Esophagus squamous epithelium (tissue), 5 donors: ENCODE results near the gene PLA2G2C. TPM values are rescaled to one million over a fixed set of nuclear protein-coding genes. Genes with fewer than 3 reads are reported as not detected.

Source experiments
- DNase-seq: peaks from one replicate; lab custom pipeline; 2025; lab: John Stamatoyannopoulos, UW
- H3K27ac ChIP-seq, 4 donors: fragments of 200-600 bp; sonication (generic); one replicate each; pipeline ENCODE4 v1.5.1; 2016 to 2019; ENCODE audit warnings: mild to moderate bottlenecking in 1 of 4
- H3K27me3 ChIP-seq, 4 donors: fragments of 200-600 bp; sonication (generic); 1 replicate in 3 of 4; 2 replicates in 1 of 4; pipeline versions ENCODE4 v1.5.1 to v1.6.0; 2017 to 2021; ENCODE audit warnings: antibody characterized with exemption in 1 of 4
- H3K36me3 ChIP-seq, 3 donors: fragments of 200-600 bp; sonication (generic); one replicate each; pipeline ENCODE4 v1.5.1; 2016 to 2019
- H3K4me1 ChIP-seq, 3 donors: fragments of 200-600 bp; sonication (generic); one replicate each; pipeline ENCODE4 v1.5.1; 2017 to 2019
- H3K4me3 ChIP-seq, 4 donors: fragments of 200-600 bp; sonication (generic); 1 replicate in 3 of 4; 2 replicates in 1 of 4; pipeline ENCODE4 v1.5.1; 2016 to 2019; ENCODE audit warnings: mild to moderate bottlenecking in 2 of 4, moderate library complexity in 1 of 4
- H3K9me3 ChIP-seq, 3 donors: fragments of 200-600 bp; sonication (generic); one replicate each; pipeline ENCODE4 v1.5.1; 2016 to 2019
- POLR2A ChIP-seq, 4 donors: fragments of 450-650 bp; IDR thresholded peaks; one replicate each; pipeline ENCODE4 v1.6.1; 2017; ENCODE audit warnings: antibody characterized with exemption in 4 of 4, mild to moderate bottlenecking in 4 of 4, moderate library complexity in 3 of 4
- WGBS, 2 donors: methylation state at CpG; one replicate each; pipeline ENCODE4 v1.1.5; 2018; 5-methylcytosine and 5-hydroxymethylcytosine counted together
- intact Hi-C: fragments of 100-400 bp; cut with DNase I; formaldehyde crosslinking; loops from one replicate; pipeline ENCODE4 v1.15.0; 2022
- total RNA-seq, 4 donors: library from RNA; depleted of rRNA; stranded (reverse); fragments of >200 nt; gene quantifications; one replicate each; pipeline ENCODE4 v1.1.0, GENCODE V29; 2016
- TF ChIP-seq, protein P1 (sequence below), 6 experiments: fragments of 450-650 bp in 4 of 6; fragments of 200-600 bp in 2 of 6; sonication (generic) in 2 of 6; IDR thresholded peaks; one replicate each; pipeline ENCODE4 v1.5.1; 2016 to 2019; ENCODE audit warnings: antibody characterized with exemption in 6 of 6, mild to moderate bottlenecking in 4 of 6, moderate library complexity in 4 of 6
- donor health status: DM: yes; HTN: yes; CAD: no.

The PLA2G2C gene
- total RNA-seq, 4 donors from 2014 or later = 0.04 to 0.19 TPM; not detected in 2

DNA sequence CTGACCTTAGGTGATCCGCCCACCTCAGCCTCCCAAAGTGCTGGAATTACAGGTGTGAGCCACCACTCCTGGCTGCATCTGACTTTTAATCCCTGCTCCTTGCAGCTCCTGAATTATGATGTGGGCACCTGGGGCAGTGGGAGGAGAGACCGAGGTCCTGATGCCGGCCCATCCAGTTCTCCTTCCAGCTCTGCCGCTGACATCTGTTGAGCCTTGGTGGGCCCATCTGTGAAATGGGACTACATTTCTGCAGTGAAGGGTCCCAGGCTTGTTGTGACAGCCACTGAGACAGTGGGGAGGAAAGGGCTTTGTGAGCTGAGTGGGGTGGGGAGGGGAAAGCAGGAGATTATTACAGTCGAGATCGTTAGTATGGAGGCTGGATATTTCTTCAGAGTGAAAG, 35.3 kb downstream of the PLA2G2C start:
- Histone ChIP-seq H3K4me1 (peaks cover 9 to 26% (median 10%) of the 10 kb centered on the region in 3 donors), H3K27me3 (peaks cover 0 to 14% (median 0%) of the 10 kb centered on the region in 4 donors), H3K36me3 (no peaks in the 10 kb centered on the region), H3K27ac (no peak overlapping the region), H3K9me3 (no peaks in the 10 kb centered on the region), H3K4me3 (no peak overlapping the region)
- 33 to 75% methylated on average over 2 to 5 of the region's 6 CpGs for WGBS, 2 donors
- intact Hi-C loops = loop anchor here (5.0 kb wide), 2 partner anchors 54 to 234 kb away; no protein-coding TSS in a partner anchor
- DNase-seq = no peak
- no peak for TF ChIP-seq POLR2A (IDR thresholded peaks at IDR 0.05)
- TF ChIP-seq, protein P1, sequence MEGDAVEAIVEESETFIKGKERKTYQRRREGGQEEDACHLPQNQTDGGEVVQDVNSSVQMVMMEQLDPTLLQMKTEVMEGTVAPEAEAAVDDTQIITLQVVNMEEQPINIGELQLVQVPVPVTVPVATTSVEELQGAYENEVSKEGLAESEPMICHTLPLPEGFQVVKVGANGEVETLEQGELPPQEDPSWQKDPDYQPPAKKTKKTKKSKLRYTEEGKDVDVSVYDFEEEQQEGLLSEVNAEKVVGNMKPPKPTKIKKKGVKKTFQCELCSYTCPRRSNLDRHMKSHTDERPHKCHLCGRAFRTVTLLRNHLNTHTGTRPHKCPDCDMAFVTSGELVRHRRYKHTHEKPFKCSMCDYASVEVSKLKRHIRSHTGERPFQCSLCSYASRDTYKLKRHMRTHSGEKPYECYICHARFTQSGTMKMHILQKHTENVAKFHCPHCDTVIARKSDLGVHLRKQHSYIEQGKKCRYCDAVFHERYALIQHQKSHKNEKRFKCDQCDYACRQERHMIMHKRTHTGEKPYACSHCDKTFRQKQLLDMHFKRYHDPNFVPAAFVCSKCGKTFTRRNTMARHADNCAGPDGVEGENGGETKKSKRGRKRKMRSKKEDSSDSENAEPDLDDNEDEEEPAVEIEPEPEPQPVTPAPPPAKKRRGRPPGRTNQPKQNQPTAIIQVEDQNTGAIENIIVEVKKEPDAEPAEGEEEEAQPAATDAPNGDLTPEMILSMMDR (IDR thresholded peaks at IDR 0.05) = no peak

DNA sequence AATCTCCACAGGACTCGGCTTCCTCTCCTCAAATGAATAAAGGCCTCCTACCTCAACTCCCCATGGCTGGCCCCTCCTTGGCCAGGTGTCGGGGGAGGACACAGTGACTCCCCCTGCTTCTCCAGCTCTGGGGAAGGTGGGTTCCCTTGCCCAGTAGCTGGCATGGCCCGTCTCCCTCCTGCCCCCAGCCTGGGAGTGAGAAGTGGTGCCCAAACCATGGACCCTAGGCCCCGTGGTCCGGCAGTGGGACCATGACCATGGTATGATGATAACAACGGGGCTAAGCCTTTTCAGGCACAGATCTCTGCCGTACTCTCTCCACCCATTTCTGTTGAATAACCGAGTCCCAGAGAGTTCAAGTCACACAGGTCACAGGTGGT, 36.0 kb downstream of the PLA2G2C start:
- DNase-seq = no peak
- H3K4me1 ChIP-seq = peaks cover 9 to 26% (median 10%) of the 10 kb centered on the region in 3 donors
- 77 to 86% methylated on average over 4 to 7 of the region's 8 CpGs for WGBS, 2 donors
- no peak overlapping the region for H3K27ac ChIP-seq
- no peaks in the 10 kb centered on the region for H3K36me3 ChIP-seq
- no peak overlapping the region for H3K4me3 ChIP-seq
- intact Hi-C loops = loop anchor here (5.0 kb wide), 2 partner anchors 53 to 233 kb away; no protein-coding TSS in a partner anchor
- H3K27me3 ChIP-seq = peaks cover 0 to 14% (median 0%) of the 10 kb centered on the region in 4 donors
- no peak for TF ChIP-seq POLR2A (IDR thresholded peaks at IDR 0.05)
- TF ChIP-seq, protein P1 (IDR thresholded peaks at IDR 0.05) = no peak
- H3K9me3 ChIP-seq = no peaks in the 10 kb centered on the region

DNA sequence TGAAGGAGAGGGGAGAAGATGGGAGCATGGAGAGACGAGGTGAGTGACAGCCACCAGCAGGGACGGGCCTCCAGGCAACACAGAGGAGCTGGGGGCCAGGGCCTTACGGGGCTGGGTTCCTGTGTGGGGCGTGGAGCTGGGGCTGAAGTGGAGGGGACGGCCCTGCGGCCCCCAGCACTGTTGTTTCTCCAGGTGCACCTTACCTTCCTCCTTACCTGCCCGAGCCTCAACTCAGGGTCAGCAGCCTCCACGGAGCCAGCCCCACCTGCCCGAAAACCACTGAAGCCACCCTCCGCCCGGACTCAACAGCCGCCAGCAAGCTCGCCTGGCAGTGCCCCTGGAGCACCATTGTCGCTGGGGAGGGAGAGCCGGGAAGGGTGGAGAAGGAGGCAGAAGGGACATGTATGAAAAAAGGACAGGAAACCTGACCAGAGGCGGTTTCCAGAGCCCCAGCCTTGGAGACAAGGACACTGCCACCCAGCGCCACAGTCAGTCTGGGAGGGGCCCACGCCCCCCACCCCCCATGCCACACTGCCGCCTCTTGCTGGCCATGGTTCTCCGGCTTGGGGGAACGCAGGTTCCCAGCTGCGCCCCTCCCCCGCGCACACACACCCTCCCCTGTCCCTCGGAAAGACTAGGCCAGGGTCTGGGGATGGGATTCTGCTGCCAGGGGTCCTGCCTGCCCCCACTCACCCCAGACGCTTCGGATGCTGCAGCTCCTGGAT, 36.6 kb downstream of the PLA2G2C start:
- no peaks in the 10 kb centered on the region for H3K9me3 ChIP-seq
- peaks cover 0 to 15% (median 0%) of the 10 kb centered on the region in 4 donors for H3K27me3 ChIP-seq
- no peaks in the 10 kb centered on the region for H3K36me3 ChIP-seq
- 61 to 78% methylated on average over 6 to 11 of the region's 27 CpGs for WGBS, 2 donors
- H3K27ac ChIP-seq = no peak overlapping the region
- intact Hi-C loops = loop anchor here (5.0 kb wide), 2 partner anchors 52 to 232 kb away; no protein-coding TSS in a partner anchor
- no peak for DNase-seq
- no peak for TF ChIP-seq POLR2A (IDR thresholded peaks at IDR 0.05)
- TF ChIP-seq, protein P1 (IDR thresholded peaks at IDR 0.05) = no peak
- H3K4me1 ChIP-seq = peaks cover 9 to 26% (median 10%) of the 10 kb centered on the region in 3 donors
- no peak overlapping the region for H3K4me3 ChIP-seq

DNA sequence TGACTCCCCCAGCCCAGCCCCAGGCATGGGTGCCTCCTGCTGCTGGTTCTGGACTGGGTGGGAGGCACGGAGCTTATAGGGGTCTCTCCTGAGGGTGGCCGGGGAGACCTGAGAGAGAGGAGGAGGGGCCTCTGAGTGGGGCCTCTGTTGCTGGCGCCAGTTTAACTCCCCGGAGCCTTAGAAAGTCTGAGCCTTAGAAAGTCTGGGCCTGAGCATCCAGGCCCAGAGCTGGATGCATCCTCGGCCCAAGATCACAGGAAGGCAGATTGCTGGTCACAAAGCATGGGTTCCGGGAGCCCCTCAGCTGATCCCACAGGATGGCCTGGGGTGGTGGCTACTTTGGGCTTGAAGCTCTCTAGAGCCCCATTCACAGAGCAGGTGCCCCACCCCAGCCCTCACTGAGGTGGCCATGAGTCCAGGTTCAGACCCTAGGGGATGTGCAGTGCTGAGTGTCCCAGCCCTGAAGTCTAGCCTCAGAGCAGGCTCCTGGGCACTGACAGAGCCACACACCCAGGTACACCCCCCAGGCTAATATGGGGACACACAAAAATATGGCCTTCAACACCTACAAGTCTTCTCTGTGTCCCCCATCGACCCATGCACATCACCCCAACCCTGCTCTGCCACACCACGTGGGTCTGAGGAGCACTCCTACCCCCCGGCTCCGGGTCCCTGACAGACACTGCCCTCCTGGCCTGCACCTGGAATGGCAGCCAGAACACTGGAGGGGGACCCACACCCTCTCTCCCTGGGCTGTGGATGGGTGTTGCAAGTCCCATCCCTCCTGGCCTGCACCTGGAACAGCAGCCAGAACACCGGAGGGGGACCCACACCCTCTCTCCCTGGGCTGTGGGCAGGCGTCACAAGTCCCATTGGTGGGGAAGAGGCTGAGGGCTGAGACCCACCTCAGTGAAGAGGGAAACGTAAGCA, 37.5 kb downstream of the PLA2G2C start:
- TF ChIP-seq POLR2A (IDR thresholded peaks at IDR 0.05) = no peak
- TF ChIP-seq, protein P1 (IDR thresholded peaks at IDR 0.05) = no peak
- Histone ChIP-seq H3K27ac (no peak overlapping the region), H3K4me3 (no peak overlapping the region), H3K4me1 (peaks cover 9 to 26% (median 10%) of the 10 kb centered on the region in 3 donors), H3K36me3 (no peaks in the 10 kb centered on the region), H3K27me3 (peaks cover 0 to 22% (median 0%) of the 10 kb centered on the region in 4 donors), H3K9me3 (no peaks in the 10 kb centered on the region)
- intact Hi-C loops = no loop called here
- 80% methylated on average over 2 of the region's 13 CpGs; no CpG with 5 or more reads in 1 of the 2 donors for WGBS, 2 donors
- DNase-seq = no peak
